ENCODE results near the gene LRBA.

DNA sequence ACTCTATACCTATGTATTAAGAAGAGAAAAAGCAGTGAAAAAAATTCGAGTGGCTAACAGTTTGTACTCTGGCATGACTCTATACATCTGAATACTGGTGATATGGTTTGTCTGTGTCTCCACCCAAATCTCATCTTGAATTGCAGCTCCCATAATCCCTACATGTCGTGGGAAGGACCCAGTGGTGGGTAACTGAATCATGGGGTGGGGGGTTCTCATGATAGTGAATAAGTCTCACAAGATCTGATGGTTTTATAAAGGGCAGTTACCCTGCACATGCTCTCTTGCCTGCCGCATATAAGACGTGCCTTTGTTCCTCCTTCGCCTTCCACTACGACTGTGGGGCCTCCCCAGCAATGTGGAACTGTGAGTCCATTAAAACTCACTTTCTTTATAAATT is 70.4 kb downstream of the LRBA start:
- TF ChIP-seq, protein P1, sequence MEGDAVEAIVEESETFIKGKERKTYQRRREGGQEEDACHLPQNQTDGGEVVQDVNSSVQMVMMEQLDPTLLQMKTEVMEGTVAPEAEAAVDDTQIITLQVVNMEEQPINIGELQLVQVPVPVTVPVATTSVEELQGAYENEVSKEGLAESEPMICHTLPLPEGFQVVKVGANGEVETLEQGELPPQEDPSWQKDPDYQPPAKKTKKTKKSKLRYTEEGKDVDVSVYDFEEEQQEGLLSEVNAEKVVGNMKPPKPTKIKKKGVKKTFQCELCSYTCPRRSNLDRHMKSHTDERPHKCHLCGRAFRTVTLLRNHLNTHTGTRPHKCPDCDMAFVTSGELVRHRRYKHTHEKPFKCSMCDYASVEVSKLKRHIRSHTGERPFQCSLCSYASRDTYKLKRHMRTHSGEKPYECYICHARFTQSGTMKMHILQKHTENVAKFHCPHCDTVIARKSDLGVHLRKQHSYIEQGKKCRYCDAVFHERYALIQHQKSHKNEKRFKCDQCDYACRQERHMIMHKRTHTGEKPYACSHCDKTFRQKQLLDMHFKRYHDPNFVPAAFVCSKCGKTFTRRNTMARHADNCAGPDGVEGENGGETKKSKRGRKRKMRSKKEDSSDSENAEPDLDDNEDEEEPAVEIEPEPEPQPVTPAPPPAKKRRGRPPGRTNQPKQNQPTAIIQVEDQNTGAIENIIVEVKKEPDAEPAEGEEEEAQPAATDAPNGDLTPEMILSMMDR (IDR thresholded peaks at IDR 0.05): no peak
- no peak for TF ChIP-seq POLR2A (IDR thresholded peaks at IDR 0.05)

Data from ovary (tissue), 3 donors.